Smooth muscle cell (in vitro differentiated cells): Measurements from ENCODE around the gene POLR2E. TPM values are rescaled to one million over a fixed set of nuclear protein-coding genes. Genes with fewer than 3 reads are reported as not detected.
"Not testable (repeated sequence)": the region's sequence is repeated elsewhere in the genome, so short reads cannot be mapped to it uniquely, and the experiment has no call there.

Experiments
- DNase-seq: peaks from one replicate; lab custom pipeline; 2025; ENCODE audit not compliant: unreplicated experiment; lab: John Stamatoyannopoulos, UW
- H2AFZ ChIP-seq: fragments of 200-600 bp; sonication (generic); 2 replicates; pipeline ENCODE4 v1.6.0; 2016; ENCODE audit warnings: antibody characterized with exemption, low read depth, mild to moderate bottlenecking
- H3F3A ChIP-seq: fragments of 200-600 bp; sonication (generic); 2 replicates; pipeline ENCODE4 v1.6.0; 2017; ENCODE audit warnings: antibody characterized with exemption, low read depth
- H3K27ac ChIP-seq: fragments of 200-600 bp; sonication (generic); 2 replicates; pipeline ENCODE4 v1.5.1; 2016; ENCODE audit warnings: low read depth, mild to moderate bottlenecking
- H3K27me3 ChIP-seq: fragments of 200-600 bp; sonication (generic); 2 replicates; pipeline ENCODE4 v1.6.1; 2016; ENCODE audit warnings: low read depth, mild to moderate bottlenecking
- H3K36me3 ChIP-seq: fragments of 200-600 bp; sonication (generic); 2 replicates; pipeline ENCODE4 v1.5.1; 2016; ENCODE audit warnings: low read depth
- H3K4me1 ChIP-seq: fragments of 200-600 bp; sonication (generic); 2 replicates; pipeline ENCODE4 v1.5.1; 2016; ENCODE audit warnings: low read depth
- H3K4me2 ChIP-seq: fragments of 200-600 bp; sonication (generic); 2 replicates; pipeline ENCODE4 v1.6.0; 2016; ENCODE audit warnings: mild to moderate bottlenecking
- H3K4me3 ChIP-seq: fragments of 200-600 bp; sonication (generic); 2 replicates; pipeline ENCODE4 v1.5.1; 2016; ENCODE audit warnings: mild to moderate bottlenecking
- H3K79me2 ChIP-seq: fragments of 200-600 bp; sonication (generic); 2 replicates; pipeline ENCODE4 v1.6.0; 2016; ENCODE audit warnings: low read depth, mild to moderate bottlenecking
- H3K9ac ChIP-seq: fragments of 200-600 bp; sonication (generic); 2 replicates; pipeline ENCODE4 v1.6.0; 2016; ENCODE audit warnings: low read depth
- H3K9me3 ChIP-seq: fragments of 200-600 bp; sonication (generic); replicated peaks from 2 replicates; pipeline ENCODE4 v1.5.1; 2016; ENCODE audit warnings: low read depth
- H4K20me1 ChIP-seq: fragments of 200-600 bp; sonication (generic); 2 replicates; pipeline ENCODE4 v1.6.0; 2016; ENCODE audit warnings: low read depth
- WGBS: methylation state at CpG from one replicate; pipeline ENCODE4 v1.1.7; 2016; ENCODE audit warnings: low lambda C conversion rate; 5-methylcytosine and 5-hydroxymethylcytosine counted together
- polyA plus RNA-seq: library from polyadenylated mRNA; unstranded; fragments of >200 nt; fragmentation: Nextera tagmentation; extraction: Ambion mirVana; gene quantifications from 2 replicates; pipeline ENCODE4 v1.2.1, GENCODE V29; 2016
- total RNA-seq: library from RNA; depleted of rRNA; stranded (reverse); fragments of >200 nt; gene quantifications from 2 replicates; pipeline ENCODE4 v1.2.3, GENCODE V29; 2014
- TF ChIP-seq, protein P1 (sequence below): fragments of 200-600 bp; sonication (generic); IDR thresholded peaks from 2 replicates; pipeline ENCODE4 v1.5.1; 2017; ENCODE audit warnings: borderline replicate concordance, mild to moderate bottlenecking, antibody characterized with exemption; ENCODE audit not compliant: insufficient read depth, poor library complexity, severe bottlenecking

The POLR2E gene
- total and polyA plus RNA-seq, 2 experiments from 2014 or later = 114 to 235 TPM

DNA sequence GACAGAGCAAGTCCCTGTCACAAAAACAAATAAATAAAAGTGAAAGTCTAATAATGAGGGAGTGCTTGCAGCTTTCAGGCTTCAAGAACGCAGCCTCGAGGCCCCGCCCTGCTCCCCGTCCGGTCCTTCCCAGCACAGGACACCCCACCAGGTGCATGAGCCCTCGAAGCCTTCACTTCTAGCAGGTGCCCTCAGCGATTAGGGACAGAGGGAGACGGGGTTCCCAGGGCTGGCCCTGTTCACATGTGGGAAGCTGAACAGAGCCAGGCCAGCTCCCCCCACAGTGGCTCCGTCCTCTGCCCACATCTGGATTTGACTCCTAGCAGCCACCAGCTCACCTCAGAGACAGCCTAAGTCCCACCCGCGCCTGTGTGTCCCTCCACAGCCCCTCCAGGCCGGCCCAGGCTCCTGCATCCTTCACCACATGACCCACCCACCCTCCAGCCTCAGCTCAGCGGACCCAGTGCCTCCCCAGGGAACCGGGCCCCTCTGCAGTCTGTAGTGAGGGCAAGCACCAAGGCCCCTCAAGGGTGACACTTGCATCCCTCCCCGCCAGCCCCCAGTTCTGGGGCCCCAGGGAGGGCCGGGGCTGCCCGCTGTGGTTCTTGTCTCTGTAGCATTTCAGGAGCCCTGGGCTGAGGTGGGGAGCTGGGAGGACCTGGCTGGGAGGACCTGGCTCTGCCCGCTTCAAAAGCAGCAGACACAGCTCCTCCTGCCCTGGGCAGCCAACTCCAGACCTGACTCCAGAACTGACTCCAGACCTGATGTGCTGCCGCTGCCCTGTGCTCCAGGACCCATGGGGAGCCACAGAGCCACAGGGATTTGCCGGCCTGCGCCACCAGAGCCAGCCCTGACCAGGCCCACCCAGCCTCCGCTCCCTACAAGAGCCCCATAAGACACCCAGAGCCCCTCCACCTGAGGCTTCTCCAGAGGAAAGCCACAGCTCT is 35.9 kb upstream of the POLR2E start:
- peaks cover 5% of the 10 kb centered on the region for H3F3A ChIP-seq
- peaks cover 54% of the 10 kb centered on the region for H3K79me2 ChIP-seq
- H3K9me3 ChIP-seq = no peaks in the 10 kb centered on the region
- H3K36me3 ChIP-seq = no peaks in the 10 kb centered on the region
- H3K27me3 ChIP-seq = no peaks in the 10 kb centered on the region
- no peak for DNase-seq
- H3K9ac ChIP-seq = peak overlapping the region; percentile 91
- H3K27ac ChIP-seq = peak overlapping the region; percentile 93
- H3K4me3 ChIP-seq = peak overlapping the region; percentile 70
- 58% methylated on average over 21 of the region's 22 CpGs for WGBS
- H4K20me1 ChIP-seq = peaks cover 54% of the 10 kb centered on the region
- H3K4me1 ChIP-seq = peaks cover 10% of the 10 kb centered on the region
- H3K4me2 ChIP-seq = peak overlapping the region; percentile 97
- TF ChIP-seq, protein P1, sequence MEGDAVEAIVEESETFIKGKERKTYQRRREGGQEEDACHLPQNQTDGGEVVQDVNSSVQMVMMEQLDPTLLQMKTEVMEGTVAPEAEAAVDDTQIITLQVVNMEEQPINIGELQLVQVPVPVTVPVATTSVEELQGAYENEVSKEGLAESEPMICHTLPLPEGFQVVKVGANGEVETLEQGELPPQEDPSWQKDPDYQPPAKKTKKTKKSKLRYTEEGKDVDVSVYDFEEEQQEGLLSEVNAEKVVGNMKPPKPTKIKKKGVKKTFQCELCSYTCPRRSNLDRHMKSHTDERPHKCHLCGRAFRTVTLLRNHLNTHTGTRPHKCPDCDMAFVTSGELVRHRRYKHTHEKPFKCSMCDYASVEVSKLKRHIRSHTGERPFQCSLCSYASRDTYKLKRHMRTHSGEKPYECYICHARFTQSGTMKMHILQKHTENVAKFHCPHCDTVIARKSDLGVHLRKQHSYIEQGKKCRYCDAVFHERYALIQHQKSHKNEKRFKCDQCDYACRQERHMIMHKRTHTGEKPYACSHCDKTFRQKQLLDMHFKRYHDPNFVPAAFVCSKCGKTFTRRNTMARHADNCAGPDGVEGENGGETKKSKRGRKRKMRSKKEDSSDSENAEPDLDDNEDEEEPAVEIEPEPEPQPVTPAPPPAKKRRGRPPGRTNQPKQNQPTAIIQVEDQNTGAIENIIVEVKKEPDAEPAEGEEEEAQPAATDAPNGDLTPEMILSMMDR = no peak
- H2AFZ ChIP-seq = no peak overlapping the region

DNA sequence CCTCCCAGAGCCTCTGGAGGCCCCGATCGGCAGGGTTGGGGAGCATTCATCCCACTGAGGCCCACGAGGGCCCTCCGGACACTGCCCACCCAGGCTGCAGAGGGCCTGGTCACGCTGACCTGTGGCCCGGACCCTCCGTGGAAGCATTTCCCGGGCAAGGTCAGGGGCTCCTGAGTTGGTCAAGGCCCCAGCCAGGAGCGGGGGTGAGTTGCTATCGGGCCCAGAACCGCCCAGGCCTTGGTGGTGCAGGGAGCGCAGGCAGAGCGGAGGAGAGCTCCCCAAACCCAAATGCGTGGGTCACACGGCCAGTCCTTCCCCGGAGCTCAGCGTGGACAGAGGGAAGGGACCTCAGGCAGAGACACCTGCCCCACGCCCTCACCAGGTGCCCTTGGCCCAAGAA is 34.4 kb upstream of the POLR2E start:
- H3K27me3 ChIP-seq = no peaks in the 10 kb centered on the region
- 96% methylated on average over 18 of the region's 18 CpGs for WGBS
- no peak overlapping the region for H3K4me2 ChIP-seq
- H3K9me3 ChIP-seq = no peaks in the 10 kb centered on the region
- no peaks in the 10 kb centered on the region for H3K36me3 ChIP-seq
- peaks cover 5% of the 10 kb centered on the region for H3F3A ChIP-seq
- peaks cover 67% of the 10 kb centered on the region for H3K79me2 ChIP-seq
- no peak overlapping the region for H2AFZ ChIP-seq
- DNase-seq = no peak
- no peak overlapping the region for H3K4me3 ChIP-seq
- peaks cover 68% of the 10 kb centered on the region for H4K20me1 ChIP-seq
- H3K27ac ChIP-seq = no peak overlapping the region
- TF ChIP-seq, protein P1 = no peak
- peaks cover 10% of the 10 kb centered on the region for H3K4me1 ChIP-seq
- H3K9ac ChIP-seq = no peak overlapping the region

DNA sequence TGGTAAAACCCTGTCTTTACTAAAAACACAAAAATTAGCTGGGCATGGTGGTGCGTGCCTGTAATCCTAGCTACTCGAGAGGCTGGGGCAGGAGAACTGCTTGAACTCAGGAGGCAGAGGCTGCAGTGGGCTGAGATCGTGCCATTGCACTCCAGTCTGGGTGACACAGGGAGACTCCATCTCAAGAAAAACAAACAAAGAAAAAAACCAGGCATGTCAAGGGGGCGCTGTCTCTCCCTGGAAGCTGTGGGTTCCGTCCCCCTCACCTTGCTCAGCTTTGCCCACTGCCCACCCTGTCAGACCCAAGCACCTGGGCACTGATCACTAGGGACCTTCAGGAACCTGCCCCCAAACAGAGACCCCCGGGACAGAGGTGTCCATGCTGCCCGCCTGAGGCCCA is 33.9 kb upstream of the POLR2E start:
- not testable (repeated sequence) for DNase-seq, H3K36me3 ChIP-seq, H3K4me1 ChIP-seq, H3K27ac ChIP-seq, H3K9ac ChIP-seq, H3K4me3 ChIP-seq, H3K27me3 ChIP-seq, H3K4me2 ChIP-seq, H2AFZ ChIP-seq, H3K9me3 ChIP-seq, H3F3A ChIP-seq
- Histone ChIP-seq H3K79me2 (peaks cover 67% of the 10 kb centered on the region), H4K20me1 (peaks cover 72% of the 10 kb centered on the region)
- WGBS = 97% methylated on average over 7 of the region's 7 CpGs

DNA sequence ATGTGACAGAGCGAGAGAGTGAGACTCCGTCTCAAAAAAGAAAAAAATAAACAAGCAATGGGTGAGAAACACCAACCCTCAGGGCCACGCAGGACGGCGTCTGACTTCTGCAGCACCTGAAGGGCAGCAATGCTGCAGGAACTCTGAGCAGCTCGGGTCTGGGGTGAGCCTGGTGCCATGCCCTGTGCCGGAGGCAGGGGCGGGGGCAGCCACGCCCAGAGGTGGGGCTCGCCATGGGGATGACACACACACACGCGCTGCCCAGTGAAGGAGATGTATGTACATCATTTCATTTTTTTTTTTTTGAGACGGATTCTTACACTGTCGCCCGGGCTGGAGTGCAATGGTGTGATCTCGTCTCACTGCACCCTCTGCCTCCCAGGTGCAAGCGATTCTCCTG is 32.9 kb upstream of the POLR2E start:
- Histone ChIP-seq H3K4me2 (no peak overlapping the region), H2AFZ (no peak overlapping the region), H3K4me3 (no peak overlapping the region), H3F3A (peaks cover 5% of the 10 kb centered on the region), H3K27ac (no peak overlapping the region), H3K36me3 (no peaks in the 10 kb centered on the region), H3K9ac (no peak overlapping the region), H3K79me2 (peaks cover 67% of the 10 kb centered on the region), H3K4me1 (peaks cover 9% of the 10 kb centered on the region), H3K9me3 (no peaks in the 10 kb centered on the region), H4K20me1 (peaks cover 82% of the 10 kb centered on the region), H3K27me3 (no peaks in the 10 kb centered on the region)
- 96% methylated on average over 17 of the region's 17 CpGs for WGBS
- no peak for DNase-seq
- TF ChIP-seq, protein P1 = no peak
